ENCODE data around the gene FRK.

Gene FRK

GRCh38 chr6:116036075-116036773 lies 24.5 kb downstream of the FRK start:
- DNase-seq (ENCODE audit: low read depth in 2 of 2), result no peak

DNA sequence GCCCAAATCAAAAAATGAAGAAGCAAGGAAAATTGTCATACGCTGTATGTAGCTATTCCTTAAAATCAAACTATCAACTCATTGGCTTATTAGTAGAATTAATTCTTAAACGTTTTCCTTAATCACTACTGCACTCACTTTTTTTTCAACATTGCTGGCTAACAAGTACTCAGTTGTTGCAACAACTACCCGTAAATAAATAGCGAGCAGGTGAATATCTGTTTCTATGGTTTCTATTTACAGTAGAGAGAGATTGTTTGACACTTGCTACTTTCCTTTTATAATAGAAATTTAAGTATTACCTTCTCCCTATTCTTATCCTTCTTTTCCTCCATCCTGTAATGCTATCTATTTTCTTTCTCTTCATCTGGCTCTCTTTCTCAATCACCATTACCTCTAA lies 25.1 kb downstream of the FRK start:
- DNase-seq (ENCODE audit: low read depth in 2 of 2), result no peak

GRCh38 chr6:116034327-116034726 lies 26.4 kb downstream of the FRK start:
- no peak for DNase-seq (ENCODE audit: low read depth in 2 of 2)

DNA sequence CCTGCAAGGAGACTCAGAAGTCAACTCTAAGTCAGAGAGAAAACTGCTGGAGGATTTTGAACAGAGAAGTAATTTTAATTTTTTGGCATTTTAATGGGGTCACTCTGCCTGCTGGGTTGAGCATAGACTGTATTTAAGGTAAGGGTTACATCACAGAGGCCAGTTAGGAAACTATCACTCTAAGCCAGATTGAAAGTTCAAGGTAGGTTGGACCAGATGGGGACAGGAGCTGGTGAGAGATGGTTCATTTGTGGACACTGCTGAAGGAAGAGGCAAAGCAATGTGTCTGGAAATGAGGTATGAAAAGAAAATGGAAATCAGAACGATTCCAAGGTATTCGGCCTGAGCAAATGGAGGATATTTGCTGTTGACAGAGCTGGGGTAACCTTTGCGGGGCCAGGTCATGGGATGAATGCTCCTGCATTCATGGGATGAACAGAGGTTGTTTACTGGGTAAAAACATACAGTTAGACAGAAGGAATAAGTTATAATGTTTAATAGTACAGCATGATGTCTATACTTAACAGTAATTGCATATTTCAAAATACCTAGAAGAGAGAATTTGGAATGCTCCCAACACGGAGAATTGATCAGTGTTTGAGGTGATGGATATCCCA lies 26.9 kb downstream of the FRK start:
- no peak for DNase-seq (ENCODE audit: low read depth in 2 of 2)

GRCh38 chr6:116030770-116031169 lies 29.9 kb downstream of the FRK start:
- DNase-seq (ENCODE audit: low read depth in 2 of 2), result no peak

DNA sequence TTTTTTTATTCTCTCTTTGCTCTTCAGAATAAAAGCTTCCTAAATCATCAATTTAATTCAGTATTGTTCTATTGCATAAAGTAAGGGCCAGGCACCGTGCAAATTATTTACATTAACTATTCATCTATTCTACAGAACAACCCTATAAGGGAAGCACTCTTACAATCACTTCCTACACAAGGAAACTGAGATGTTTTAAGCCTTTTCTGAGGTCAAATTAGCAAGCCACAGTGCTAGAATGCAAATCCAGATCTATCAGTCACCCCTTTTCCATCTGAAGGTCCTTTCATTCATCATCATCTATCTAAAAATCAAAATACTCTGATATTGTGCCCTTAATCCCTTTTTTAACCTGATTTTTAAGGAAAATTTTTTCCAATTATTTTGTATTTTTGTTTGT lies 31.2 kb downstream of the FRK start:
- no peak for DNase-seq (ENCODE audit: low read depth in 2 of 2)

- no peak for DNase-seq (ENCODE audit: low read depth in 2 of 2)
Measured at GRCh38 chr6:116028233-116028632, 32.5 kb downstream of the FRK start.

DNA sequence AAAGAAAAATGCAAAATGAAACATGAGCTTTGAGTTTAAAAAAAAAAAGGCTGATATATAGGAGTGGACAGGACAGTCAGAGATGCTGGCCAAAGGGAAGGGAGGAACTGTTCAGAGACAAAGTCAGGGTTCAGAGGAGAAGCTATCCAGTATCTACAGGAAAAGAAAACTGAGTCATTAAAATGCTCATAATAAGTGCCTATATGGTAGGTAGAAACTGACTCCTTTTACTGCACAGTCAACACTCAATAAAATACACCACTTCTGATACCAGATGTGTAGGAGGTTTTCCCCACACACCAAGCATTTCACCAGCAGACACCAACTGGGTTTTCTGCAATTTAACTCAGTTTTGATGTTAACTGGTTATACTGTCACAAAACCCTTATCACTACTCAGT lies 32.9 kb downstream of the FRK start:
- DNase-seq (ENCODE audit: low read depth in 2 of 2), result no peak

DNA sequence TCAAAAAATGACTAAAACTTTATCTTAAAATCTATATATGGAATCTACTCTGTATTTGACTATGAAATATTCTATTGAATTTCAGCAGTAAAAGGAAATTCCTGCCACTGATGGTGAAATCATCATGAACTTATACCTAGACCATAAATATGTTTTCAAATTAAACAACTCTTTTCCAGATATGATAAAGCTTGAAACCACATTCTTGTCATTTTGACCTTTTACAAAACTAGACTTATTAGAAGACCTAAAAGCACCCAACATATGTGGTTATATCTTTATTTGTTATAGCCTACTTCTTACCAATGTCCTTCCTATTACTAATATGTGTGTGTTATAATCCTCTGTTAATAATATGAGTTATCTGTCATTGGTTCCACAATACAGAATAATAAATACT lies 35.3 kb downstream of the FRK start:
- no peak for DNase-seq (ENCODE audit: low read depth in 2 of 2)

GRCh38 chr6:116022841-116023445 lies 37.7 kb downstream of the FRK start:
- no peak for DNase-seq (ENCODE audit: low read depth in 2 of 2)

DNA sequence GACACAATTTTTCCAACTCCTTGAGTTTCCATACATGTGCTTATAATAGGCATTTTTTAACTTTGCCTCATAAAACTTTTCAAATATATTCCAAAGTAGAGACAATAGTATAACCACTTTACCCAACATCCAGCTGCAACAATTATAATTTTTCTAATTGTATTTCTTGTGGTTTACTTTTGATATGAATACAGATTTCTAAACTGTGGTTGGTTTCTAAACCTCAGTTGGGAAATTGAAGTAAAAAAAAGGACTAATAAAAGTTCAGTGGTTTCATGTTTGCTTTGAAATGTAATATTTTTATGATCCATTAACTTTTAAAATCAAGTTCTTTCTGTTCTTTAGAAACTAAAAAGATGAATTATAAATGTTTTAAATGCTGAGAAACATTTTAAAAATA lies 40.0 kb downstream of the FRK start:
- no peak for DNase-seq (ENCODE audit: low read depth in 2 of 2)

DNA sequence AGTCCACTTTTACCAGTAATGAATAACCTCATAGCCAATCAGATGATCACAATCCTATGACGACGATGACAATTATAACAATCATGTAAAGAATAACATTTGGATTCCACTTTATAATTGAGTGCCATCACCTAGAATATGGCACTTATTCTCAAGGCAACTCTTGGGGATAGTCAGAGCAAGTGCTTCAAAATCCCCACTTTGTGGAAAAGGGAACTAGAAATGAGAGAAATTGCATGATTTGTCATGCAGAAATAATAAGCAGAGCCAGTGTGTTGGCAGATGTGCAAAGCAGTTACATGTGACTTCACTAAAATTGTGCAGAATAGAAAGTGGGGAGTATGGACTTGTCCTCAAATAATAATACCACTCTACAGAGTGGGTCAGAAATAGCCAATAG lies 41.3 kb downstream of the FRK start:
- no peak for DNase-seq (ENCODE audit: low read depth in 2 of 2)

DNA sequence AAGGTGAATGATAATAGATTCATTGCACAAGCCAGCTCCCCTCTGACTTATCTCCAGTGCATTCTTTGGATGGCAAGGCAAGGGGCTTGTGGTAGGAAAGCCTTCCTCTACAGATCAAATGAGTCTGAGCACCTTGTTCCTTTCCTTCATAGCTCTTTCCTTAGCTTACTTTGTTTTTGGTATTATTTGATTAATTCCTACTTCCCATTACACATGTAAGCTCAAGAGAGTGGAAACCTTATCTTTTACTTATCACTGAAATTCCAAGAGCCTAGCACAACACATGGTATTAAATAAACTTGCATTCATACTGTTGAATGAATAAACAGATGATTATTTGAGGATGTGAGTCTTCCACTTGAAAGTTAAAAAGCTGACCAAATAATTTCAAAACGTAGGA lies 41.7 kb downstream of the FRK start:
- DNase-seq (ENCODE audit: low read depth in 2 of 2), result no peak

GRCh38 chr6:116017546-116018295 lies 43.0 kb downstream of the FRK start:
- no peak for DNase-seq (ENCODE audit: low read depth in 2 of 2)

GRCh38 chr6:116016846-116017545 lies 43.7 kb downstream of the FRK start:
- no peak for DNase-seq (ENCODE audit: low read depth in 2 of 2)

DNA sequence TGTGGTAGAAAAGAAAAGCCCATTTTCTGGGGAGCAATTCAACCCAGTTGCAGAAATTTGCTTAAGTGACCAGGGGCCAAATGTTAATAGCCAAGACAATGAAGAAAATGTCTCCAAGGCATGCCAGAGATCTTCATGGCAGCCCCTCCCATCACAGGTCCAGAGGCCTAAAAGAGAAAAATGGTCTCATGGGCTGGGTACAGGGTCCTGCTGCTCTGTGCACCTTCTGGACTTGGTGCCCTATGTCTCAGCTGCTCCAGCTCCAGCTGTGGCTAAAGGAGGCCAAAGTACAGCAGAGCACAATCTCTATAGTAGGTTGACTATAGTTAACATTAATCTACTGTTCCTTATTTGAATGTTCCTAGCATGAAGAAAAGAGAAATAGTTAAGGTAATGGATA lies 44.7 kb downstream of the FRK start:
- no peak for DNase-seq (ENCODE audit: low read depth in 2 of 2)

DNA sequence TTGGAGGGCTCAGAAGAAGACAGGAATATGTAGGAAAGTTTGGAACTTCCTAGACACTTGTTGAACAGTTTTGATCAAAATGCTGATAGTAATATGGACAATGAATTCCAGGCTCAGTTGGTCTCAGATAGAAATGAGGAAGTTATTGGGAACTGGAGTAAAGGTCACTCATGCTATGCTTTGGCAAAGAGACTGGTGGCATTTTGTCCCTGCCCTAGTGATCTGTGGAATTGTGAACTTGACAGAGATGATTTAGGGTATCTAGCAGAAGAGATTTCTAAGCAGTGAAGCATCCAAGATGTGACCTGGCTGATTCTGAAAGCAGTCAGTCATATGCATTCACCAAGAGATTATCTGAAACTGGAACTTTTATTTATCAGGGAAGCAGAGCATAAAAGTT lies 45.1 kb downstream of the FRK start:
- no peak for DNase-seq (ENCODE audit: low read depth in 2 of 2)

- no peak for DNase-seq (ENCODE audit: low read depth in 2 of 2)
Measured at GRCh38 chr6:116012951-116013350, 47.7 kb downstream of the FRK start.

DNA sequence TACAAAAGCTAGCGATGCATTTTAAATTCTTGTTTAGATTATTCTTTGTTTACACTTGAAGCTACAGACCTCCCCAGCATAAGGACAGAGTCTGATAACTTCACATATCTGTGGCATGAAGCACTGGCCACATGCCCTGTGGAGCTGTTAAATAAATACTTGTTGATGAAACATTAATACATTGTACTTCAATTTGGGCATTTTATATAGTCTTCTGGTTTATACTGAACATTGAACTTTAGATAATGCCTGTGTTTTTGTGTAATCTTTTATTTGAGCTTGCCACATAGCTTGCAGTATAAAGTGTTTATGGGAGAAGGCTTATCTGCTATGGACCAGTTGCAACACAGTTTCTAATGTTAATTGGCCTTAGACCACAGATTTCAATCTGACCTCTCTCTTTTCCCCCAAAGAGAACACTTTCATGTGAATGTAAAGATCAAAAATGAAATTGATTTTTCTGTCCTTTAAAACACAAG lies 48.2 kb downstream of the FRK start:
- DNase-seq (ENCODE audit: low read depth in 2 of 2), result no peak

DNA sequence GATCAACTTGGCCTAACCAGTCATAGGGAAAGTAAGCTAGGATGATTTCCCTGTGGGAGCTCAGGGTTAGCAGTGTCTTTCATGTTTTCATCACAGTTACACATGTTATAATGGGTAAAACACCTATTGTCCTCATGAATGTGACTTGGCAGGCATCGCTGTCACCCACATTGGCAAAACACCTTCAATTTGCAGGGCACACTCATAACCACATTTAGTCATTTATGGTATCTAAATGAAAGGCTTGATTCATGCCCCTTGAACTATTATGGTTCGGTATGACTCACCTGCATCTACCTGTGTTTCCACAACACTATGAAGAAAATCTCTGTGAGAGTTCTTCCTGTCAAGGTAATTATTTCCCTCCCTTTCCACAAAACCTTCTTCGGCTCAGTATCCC lies 49.2 kb downstream of the FRK start:
- DNase-seq (ENCODE audit: low read depth in 2 of 2), result peak; percentile 9 to 32

DNA sequence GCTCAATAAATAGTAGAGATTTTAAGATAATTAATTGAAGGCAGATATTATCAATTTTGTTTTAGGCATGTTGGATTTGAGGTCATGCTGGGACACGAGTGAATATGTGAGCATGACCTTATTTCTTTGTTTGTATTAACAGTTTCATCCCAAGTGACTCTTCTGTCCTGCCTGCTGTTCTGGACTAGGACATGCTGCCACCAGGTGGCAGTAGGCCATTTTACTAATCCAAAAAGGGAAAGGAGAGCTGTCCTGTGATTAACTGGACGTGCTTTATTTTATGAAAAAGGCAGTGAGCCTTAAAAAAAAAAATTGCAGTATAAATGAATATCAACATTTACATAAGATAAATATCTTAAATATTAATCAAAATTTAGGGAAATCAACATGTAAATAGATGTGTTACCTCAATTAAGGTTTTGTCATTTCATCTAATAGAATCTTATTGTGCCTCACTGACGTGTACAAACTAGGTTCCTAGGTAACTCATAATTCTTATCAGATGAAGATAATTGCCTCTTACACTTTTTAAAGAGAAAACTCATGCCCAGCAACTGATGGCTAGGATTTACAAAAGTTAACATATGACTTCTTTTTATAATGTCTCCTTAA lies 49.8 kb downstream of the FRK start:
- peak; percentile 8 to 19 for DNase-seq (ENCODE audit: low read depth in 2 of 2)

GRCh38 chr6:116010386-116010785 lies 50.3 kb downstream of the FRK start:
- no peak for DNase-seq (ENCODE audit: low read depth in 2 of 2)

Data from stimulated activated CD8-positive, alpha-beta memory T cell treated with anti-CD3 and anti-CD28 coated beads, Interleukin-15, amount 100 ng/mL, for 48 hours (primary cell).